ENCODE results near the gene GAPT.

GAPT gene

GRCh38 chr5:58462154-58462553 is 29.1 kb upstream of the GAPT start:
- DNase-seq, result no peak

GRCh38 chr5:58462623-58463230 is 28.5 kb upstream of the GAPT start:
- peak; percentile 4 for DNase-seq

DNA sequence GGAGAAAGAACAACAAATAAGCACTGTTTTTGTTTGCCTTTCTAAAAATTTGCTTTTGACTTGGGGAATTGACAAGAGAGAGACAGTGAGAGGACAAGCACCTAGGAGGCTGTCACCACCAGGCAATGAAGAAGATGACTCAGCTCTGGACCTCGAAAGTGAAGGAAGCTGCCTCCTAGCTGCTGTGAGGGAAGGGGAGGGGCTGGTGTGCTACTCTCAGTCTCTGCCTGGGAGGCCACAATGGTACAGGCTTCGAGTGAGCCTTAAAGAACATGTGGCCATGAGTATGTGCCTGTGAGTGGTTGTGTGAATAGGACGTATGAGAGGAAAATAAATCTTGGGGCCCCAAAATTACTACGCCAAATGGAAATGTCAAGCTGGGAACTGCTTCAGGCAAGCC is 24.3 kb upstream of the GAPT start:
- DNase-seq, result no peak

DNA sequence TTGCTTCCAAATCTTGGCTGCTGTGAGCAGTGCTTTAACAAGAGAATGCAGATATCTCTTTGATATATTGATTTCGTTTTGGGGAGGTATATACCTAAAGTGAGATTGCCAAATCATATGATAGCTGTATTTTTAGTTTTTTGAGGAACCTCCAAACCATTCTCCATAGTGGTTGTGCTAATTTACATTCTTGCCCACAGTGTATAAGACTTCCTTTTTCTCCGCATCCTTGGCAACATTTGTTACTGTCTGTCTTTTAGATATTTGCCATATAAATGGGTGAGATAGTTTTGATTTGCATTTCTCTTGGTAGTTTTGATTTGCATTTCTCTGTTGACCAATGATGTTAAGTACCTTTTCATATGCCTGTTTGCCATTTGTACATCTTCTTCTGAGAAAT is 21.3 kb upstream of the GAPT start:
- no peak for DNase-seq

- no peak for DNase-seq
Observed at GRCh38 chr5:58475404-58475803, 15.8 kb upstream of the GAPT start.

DNA sequence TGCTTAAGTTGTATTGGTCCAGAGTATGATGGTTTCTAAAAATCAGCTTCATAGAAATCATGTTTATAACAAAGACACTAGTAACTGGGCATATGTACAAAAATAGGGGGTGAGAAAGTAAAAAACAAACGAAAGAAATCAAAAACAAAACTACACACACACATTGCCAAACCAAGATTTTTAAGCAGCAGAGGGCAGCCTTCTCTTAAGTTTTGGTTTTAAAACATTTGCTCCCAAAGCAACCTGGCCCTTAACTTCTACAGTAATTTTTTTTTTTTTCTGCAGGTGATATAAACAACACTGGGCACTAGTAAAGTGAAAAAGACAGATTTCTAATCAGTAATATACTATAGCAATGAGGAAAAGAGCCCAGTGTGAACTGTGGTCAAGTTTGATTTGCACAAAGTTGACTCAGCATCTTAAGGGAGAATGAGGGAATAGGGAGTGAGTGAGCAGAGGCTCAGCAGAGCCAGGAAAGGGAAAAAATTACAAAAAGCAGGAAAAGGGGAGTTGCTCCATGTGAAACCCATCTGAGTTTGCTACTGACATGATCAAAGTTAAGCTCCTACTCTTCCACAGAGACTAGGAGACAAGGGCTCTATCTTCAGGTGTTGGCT is 13.4 kb upstream of the GAPT start:
- no peak for DNase-seq

DNA sequence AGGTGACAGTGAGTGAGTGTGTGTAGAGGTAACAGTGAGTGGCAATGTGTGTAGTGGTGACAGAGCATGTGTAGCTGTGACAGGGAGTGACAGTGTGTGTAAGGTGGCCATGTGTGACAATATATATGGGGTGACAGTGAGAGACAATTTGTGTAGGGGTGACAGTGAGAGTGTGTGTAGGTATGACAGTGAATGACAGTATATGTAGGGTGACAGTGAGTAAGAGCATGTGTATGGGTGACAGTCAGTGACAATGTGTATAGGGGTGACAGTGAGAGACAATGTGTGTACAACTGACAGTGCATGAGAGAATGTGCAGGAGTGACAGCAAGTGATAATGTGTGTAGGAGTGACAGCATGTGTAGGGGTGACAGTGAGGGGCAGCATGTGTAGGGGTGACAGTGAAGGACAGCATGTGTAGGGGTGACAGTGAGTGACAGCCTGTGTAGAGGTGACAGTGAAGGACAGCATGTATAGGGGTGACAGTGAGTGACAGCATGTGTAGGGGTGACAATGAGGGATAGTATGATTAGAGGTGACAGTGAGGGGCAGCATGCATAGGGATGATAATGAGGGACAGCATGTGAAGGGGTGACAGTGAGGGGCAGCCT is 10.1 kb upstream of the GAPT start:
- DNase-seq, result no peak

DNA sequence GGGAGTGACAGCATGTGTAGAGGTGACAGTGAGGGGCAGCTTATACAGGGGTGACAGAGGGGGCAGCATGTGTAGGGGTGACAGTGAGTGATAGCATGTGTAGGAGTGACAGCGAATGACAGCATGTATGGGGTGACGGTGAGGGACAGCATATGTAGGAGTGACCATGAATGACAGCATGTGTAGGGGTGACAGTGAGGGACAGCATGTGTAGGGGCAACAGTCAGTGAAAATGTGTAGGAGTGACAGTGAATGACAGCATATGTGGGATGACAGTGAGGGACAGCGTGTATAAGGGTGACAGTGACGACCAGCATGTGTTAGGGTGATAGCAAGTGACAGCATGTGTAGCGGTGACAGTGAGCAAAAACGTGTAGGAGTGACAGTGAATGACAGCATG is 9.4 kb upstream of the GAPT start:
- DNase-seq, result no peak

DNA sequence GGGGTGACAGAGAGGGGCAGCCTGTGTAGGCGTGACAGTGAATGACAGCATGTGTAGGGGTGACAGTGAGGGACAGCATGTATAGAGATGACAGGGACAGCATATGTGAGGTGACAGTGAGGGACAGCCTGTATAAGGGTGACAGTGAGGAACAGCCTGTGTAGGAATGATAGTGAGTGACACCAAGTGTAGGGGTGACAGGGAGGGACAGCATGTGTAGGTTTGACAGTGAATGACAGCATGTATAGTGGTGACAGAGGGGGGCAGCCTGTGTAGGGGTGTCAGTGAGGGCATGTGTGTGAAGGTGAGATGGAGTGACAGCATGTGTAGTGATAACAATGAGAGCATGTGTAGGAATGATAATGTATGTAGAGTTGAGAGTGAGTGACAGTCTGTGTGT is 8.7 kb upstream of the GAPT start:
- DNase-seq, result no peak

- DNase-seq, result no peak
Observed at GRCh38 chr5:58484505-58484904, 6.7 kb upstream of the GAPT start.

DNA sequence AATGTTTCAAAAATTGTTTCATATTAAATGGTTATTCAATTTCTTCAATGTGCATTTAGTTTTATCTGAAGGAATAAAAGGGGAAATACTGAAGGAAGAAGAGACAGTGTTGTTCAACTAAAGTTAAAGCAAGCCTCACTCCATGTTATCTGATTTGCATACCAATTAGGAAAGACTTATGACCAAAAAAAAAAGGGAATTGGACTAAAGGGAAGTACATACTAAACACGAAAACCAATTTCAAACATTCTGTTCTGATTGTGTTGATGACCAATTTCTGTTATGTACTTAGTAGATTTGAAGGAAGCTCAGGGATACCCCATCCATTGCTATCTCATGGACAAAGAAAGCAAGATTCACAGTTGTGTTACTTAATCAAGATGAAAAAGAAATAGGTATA is 4.9 kb upstream of the GAPT start:
- no peak for DNase-seq

GRCh38 chr5:58490402-58491050 is 709 bp upstream of the GAPT start:
- DNase-seq, result no peak

DNA sequence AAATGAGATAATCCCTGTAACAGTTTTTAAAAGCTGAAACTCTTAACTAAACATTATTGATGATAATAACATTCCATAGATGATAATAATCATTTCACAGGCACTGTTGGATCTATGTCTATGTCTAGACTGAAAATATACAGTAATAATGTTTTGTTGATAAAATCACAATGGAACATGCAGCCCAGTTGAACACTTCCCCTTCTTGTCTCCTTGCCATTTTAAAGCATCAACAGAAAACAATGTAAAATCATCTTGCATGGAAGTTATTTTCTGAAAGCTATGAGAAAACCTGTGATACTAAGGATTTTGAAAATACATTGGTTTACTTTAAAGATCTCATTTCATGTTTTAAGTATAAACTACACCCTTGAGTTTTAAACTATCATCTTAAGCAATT is 1.9 kb downstream of the GAPT start:
- no peak for DNase-seq

DNA sequence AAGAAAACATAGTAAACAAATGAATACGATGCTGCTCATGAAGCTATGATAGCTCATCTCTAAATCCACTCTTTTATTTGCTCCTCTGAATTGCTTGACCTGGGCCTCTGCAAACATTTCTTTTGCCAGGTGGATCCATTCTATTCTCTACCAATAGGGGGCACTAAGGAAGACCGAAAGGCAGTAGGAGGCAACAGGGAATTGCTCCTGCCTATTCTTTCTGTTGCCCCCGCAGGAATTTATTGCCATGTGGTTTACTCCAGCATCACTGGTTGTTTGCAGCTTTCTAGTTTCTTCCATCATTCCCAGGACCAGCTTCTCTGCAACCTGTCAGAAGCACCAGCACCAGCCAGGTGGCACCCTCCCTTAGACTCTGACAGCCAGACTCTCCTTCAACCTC is 5.3 kb downstream of the GAPT start:
- DNase-seq, result no peak

DNA sequence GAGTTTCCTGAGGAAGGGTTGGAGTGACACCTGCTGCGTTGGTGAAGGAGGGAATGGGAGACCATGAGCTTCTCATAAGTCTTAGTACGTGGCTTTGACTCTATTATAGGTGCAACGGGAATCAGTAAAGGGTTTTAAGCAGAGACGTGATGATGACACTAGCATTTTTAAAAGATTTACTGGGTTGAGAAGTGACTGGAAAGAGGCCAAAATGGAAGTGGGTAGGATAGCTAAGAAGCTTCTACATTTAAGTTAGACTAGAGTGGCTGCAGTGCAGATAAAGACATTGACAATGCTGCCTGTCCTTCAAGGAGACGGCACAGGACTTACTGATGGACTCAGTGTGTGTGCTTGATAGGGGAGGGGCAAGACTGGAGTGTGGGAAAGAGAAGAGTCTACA is 6.2 kb downstream of the GAPT start:
- no peak for DNase-seq

DNA sequence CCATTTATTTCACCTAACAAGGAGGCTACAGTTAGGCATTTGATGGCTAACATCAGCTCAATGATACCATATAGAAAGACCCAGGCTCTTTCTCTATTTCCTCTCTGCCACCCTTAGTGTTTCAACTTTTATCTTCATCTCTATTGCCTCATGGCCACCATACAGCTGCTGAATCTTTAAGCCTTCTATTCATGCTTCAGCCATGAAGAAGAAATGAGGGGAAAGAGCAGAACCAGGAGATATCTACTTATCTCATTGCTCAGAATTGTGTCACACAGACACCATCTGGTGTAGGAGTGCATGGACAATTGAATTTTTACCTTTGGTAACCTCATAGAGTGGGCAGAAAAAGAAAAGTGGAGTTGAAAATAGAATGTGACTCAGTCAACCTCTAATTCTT is 6.7 kb downstream of the GAPT start:
- no peak for DNase-seq

DNA sequence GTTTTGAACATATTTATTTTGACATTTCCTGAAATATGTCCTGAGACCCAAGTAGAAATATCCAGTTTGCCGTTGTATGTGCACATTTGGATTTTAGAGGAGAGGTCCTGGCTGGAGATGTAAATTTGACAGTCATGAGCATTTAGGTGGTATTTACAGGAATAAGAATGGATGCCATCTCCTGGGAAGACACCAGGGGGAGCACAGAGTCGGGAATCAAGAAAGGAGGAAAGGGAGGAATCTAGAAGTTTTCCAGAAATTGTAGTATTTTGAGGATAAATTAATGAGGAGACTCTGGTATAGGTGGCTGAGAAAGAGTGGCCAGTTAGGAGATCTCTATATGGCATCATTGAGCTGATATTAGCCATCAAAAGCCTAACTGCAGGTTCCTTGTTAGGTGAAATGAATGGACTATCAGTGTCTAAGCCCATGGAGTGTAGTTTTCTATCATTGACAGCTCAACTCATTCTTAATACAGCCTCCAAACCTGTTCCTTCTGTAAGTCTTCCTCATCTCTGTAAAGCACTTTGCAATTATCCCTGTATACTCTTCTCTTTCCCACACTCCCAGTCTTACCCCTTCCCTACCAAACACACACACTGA is 7.2 kb downstream of the GAPT start:
- DNase-seq, result no peak

DNA sequence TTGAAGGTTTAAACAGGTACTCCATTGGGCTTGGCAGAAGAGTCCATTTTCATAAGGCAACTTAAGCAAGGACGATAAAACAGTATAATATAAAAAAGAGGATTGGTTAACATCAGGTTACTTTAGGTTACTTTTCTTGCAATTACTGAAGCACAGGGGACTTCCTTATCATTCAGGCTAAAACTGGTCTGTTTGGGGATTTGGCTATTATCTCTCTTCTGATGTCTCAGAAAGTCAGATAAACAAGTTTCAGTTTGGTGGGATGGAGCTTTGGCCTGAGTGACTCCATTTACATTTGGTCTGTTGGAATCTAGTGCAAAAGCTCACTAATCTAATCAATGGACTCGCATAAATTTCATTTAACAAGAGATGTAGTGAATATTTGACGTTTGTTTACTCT is 8.0 kb downstream of the GAPT start:
- DNase-seq, result no peak

- no peak for DNase-seq
Observed at GRCh38 chr5:58499941-58500340, 8.7 kb downstream of the GAPT start.

DNA sequence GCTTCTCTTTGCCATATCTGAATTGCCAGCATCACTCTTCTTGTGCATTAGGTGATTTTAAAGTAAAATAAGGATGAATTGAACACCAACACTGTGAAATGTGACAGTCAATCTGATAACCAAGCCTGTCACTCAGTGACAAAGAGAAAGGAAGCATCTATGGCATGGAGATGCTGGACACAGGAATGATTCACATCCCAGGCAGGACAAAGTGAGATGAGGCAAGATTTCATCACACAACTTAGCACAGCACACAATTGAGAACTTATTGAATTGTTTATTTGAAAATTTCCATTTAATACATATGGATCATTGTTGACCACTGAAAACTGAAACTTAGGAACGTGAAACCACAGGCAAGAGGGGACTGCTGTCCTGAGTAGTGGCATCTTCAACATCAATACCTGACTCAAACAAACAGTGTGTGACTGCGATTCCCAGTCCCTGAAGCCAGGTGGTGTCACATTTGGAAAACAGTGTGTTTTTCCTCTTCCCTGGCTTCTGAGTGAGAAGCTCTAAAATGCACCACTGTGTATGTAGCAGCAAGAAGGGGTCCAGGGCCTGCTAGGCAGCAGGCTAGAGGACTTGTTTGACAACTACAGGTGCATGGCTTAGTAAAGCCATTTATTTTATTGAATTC is 10.7 kb downstream of the GAPT start:
- DNase-seq, result no peak

DNA sequence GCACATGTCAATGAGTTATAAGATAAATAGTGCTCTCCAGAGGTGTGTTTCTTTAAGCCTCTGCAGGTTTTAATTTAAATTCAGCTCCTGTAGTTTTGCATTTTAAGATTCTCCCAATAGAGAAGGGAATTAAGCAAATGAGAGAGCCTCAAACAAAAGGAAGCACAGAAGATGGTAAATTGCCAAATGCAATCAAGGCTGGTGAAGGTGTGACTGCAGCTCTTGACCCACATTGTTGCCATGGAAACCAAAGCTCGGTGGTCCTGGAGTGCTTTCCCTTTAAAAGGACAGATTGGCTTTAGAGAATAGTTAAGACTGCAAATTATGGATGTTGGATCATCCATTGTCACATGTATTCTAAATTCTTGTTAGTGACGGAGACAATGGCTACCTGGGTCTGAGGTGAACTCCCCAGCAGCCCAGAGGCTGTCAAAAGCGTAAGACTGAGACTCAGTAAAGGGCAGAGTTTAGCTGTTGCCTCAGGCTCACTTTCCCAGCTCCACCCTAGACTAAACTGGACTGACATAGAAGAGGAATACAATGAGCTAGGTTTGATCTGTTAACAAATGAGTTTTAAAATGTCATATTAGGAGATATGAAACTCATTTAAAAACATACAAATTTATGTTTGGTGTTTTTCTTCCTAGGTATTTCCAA is 12.3 kb downstream of the GAPT start:
- no peak for DNase-seq

GRCh38 chr5:58504766-58505165 is 13.5 kb downstream of the GAPT start:
- no peak for DNase-seq

DNA sequence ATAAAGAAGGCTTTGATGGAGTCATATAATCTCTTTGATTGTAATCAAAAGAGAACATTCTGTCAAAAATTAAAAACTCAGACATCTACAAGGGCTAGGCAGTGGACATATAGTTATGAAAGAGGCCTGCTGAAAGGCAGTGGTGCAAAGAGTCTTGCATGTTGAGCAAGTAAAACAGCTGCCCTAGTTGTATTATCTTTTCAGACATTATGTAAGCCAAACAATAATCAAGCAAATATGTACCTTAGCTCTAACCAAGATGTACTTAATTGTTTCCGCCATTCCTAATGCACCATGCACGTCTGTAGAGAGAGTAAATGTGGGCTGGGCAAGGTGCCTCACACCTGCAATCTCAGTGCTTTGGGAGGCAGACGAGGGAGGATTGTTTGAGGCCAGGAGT is 14.3 kb downstream of the GAPT start:
- no peak for DNase-seq

Data from effector CD8-positive, alpha-beta T cell (primary cell).